OCI-M2 (cell line): ENCODE results near the gene MYO5C.

Source experiments
- DNase-seq: peaks from one replicate; lab custom pipeline; 2025; ENCODE audit not compliant: unreplicated experiment; lab: John Stamatoyannopoulos, UW

MYO5C gene, protein sequence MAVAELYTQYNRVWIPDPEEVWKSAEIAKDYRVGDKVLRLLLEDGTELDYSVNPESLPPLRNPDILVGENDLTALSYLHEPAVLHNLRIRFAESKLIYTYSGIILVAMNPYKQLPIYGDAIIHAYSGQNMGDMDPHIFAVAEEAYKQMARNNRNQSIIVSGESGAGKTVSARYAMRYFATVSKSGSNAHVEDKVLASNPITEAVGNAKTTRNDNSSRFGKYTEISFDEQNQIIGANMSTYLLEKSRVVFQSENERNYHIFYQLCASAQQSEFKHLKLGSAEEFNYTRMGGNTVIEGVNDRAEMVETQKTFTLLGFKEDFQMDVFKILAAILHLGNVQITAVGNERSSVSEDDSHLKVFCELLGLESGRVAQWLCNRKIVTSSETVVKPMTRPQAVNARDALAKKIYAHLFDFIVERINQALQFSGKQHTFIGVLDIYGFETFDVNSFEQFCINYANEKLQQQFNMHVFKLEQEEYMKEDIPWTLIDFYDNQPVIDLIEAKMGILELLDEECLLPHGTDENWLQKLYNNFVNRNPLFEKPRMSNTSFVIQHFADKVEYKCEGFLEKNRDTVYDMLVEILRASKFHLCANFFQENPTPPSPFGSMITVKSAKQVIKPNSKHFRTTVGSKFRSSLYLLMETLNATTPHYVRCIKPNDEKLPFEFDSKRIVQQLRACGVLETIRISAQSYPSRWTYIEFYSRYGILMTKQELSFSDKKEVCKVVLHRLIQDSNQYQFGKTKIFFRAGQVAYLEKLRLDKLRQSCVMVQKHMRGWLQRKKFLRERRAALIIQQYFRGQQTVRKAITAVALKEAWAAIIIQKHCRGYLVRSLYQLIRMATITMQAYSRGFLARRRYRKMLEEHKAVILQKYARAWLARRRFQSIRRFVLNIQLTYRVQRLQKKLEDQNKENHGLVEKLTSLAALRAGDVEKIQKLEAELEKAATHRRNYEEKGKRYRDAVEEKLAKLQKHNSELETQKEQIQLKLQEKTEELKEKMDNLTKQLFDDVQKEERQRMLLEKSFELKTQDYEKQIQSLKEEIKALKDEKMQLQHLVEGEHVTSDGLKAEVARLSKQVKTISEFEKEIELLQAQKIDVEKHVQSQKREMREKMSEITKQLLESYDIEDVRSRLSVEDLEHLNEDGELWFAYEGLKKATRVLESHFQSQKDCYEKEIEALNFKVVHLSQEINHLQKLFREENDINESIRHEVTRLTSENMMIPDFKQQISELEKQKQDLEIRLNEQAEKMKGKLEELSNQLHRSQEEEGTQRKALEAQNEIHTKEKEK (N-terminal part only)

DNA sequence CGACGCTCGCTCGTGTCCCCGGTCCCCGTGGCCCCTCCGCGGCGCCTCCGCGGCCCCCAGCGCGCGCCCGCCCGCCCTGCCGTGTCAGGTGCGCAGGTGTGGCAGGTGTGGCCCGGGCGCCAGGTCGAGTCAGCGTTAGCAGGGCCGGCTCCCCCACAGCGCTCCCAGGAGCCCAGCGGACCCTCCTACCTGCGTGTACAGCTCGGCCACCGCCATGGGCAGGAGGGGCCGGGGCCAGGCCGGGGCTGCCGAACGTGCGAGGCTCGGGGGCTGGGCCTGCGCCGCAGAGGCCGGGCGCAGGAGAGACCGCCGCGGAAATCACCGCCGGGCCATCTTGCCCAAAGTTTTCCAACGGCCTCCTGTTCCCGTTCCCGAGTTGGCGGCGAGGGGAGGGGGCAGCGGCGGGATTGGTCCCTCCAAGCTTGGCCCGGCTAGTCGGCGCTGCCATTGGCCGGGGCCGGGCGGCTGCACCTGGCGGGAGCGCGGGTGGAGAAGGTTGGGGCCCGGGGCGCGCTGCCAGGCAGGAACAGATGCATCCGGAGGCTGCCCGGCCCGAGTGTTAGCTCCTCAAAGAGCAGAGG, at the start of gene MYO5C:
MYO5C (minus strand) TSS at position 384 of the 581 bp plus-strand sequence; CDS start at position 216, 168 bp downstream.
- DNase-seq, result no peak

DNA sequence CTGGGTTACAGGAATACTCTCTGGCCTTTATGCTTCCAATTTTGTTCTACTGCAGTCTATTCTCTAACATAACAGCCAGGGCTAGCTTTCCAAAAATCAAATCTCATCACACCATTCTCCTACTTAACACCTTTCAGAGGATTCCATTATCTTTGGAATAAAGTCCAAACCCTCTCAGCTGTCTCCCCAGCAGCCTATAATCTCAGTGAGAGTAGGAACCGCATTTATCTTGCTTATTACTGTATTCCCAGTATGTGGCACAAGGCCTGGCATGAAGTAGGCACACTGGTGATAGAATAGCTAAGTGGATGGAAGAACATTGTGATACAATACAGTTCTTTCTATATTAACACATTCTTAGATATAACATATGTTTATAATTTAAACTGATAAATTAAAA, 49.0 kb upstream of the MYO5C start:
- DNase-seq, result no peak

DNA sequence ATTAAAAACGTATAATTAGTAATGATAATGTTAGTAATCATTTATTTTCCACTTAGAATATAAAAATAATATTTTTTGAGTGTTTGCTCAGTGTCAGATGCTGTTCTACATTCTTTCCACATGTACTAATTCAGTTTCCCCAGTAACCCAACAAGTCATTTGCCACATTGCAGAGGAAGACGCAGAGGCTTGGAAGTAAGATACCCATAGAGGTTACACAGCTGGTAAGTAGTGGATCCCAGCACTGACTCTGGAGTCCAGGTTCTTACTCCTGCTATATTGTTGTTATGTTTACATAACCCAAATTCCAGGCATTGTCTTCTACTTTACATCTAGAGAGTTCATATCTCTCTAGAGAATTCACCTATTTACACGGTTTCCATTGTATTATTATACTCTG, 48.2 kb upstream of the MYO5C start:
- no peak for DNase-seq

DNA sequence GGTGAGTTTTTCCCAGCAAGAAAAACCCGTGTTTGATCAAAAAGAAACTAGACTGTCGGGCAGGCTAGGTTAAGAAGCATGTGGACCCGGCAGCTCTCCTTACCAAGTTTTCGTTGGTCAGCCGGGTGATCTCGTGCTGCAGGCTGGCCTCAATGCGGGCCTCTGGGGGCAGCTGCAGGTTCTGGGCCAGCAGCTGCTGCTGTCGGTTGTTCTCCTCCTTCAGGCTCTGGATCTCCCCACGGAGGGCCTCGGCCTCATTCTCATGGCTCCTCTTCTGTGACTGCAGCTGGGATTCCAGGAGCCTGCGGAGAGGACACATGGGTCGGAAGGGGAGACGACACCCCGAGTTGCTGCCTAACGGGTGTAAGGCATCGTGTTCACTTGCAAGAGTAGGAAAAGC, 44.5 kb upstream of the MYO5C start:
- DNase-seq, result no peak

DNA sequence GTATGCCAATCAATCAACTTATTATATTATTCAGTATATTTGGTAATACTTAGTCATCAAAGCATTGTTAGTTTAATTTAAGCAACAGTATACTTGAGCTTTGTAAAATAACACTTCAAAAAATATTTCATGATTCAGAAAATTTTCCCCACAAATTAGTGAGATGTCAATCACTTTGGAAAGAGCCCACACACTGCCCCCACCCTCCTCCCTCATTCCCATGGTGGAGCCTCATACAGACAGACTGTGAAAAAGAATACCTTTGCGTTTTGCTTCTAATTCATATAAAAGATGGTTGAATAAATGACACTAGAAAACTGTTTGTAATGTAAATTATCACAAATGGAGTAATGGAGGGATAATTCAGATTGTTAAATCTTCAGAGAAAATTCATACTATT, 43.3 kb upstream of the MYO5C start:
- no peak for DNase-seq

DNA sequence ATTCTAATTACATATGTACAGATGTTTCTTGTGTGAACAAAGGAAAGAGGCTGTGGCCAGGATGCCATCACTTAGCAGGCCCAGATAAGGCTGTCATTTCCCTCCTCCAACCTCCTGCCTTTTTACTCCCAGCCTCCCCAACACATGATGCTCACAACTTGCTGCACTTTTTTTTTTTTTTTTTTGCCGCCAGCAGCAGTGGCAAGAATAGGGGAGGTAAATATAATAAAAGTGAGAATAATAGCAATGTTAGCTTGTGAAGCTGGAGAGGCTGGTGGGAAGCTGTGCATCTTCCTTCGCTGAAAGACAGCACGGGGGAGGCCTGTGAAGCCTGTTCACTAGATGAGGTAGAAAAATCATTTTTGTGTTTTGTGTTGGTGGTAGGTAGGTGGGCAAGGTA, 42.5 kb upstream of the MYO5C start:
- DNase-seq, result no peak

DNA sequence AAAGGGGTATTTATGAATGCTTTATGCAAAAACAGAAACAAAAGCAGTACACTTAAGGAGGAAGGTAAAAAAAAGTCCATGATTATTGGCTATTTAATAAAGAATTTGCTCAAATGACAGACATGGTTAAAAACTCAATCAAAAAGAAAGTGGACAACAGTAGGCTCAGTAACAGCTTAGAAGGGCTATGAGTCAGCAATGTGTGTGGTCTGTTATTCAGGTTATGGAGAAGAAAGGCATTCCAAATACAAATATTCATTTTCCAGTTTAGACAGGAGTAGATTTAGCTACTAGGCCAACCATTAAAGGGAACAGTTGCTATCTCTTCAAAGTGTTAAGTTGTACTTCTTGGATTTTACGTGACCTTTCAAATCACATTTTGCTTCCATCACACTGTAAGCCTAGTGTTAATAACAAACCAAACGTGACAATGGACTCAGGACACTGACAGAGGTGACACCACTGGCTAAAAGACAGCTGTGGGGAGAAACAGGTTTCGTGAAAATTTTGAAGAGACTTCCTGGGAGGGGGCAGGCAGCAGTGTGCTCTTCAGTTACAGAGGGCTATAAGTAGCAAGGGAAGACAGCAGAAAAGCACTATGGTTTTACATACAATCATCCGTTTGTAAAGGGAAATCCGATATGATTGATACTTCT, 41.7 kb upstream of the MYO5C start:
- DNase-seq, result no peak

DNA sequence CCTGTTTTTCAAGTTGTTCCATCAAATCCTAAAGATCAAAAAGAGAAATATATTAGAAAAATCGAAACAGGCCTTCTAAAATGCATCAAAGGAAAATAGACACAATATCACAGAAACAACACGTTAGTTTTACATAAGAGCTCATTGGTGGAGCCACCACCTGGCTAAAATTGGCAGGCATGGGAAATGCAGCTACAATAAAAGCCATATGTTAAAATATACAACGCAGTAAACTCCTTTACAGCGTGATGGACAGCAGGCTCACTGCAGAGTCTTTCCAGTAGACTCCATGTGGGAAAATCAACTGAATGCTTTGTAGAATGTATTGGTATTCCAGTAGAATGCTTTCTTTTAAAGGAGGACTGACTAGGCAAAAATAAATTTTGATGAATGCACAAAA, 40.9 kb upstream of the MYO5C start:
- DNase-seq, result no peak

DNA sequence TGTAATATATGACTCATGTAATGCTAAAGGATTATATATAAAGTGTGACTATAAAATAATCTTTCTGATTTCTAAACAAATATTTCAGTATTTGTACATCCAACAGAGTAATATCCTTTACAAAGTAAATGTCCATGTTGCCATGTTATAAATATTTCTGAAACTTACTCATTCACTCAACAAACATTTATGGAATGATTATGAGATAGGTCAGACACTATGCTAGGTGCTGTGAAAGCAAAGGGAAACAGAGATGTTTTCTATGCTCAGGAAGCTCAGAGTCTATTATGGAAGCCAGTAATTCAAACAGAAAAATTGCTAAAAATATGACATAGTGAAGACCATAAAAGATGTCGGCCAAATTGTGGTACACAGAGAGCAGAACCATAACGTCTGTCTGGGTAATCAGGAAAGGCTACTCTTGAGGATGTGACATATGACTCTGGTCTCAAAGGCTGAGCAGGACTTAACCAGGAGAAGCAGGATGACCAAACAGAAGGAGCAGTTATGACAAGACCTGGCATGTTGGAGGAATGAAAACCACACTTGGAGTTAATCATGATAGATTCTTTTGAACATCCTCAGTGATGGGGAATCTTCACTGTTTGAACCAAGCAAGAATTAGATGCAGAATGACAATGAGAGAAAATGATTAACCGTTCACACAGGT, 39.0 kb upstream of the MYO5C start:
- no peak for DNase-seq

DNA sequence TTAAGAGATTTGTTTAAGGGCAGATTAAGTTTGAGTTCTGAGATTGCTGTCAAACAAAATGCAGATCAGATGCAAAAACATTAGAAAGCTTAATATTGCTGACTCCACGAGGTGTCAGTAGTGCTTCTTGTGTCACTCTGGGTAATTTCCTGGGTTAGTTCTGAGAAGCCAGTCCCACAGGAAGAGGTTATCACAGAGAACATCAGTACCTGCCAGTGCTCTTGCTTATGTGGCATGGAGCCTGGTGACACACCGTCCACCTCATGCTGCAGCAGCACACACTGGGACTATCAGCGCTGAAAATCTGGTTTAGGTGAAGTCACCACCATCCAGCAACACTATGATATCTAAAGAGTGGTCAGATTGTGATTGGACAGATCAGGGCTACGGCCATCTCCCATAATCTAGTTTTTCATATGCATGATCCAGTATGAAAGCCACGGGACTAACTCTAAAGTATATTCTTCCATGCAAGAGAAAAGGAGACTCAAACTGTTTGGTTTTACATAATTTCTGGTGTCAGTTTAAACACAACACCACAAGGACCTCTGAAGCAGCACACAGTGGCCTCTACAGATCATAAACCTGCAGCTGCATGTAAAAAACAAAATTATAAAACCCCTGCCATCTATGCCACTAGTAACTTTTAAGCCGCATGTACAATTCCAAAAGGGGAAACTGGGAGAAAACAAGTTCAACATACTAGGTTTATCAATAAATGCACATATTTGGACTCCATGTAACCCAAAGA, 36.1 kb upstream of the MYO5C start:
- no peak for DNase-seq

DNA sequence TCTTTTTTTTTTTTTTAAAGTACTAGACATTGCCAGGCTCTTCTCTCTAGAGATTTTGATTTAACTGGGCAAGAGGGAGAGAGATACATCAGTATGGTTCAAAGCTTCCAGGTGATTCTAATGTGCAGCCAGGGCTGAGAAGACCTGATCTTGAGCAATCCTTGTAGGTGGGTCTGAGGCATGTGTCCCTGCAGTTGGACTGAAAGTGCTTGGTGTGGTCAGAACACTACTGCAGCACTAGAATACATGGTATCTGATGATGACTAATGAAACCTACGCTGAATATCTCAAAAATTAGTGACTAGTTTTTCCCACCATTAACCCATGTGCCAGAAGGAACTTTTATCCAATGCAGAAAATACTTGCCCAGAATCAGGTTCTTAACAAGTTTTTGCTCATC, 34.4 kb upstream of the MYO5C start:
- no peak for DNase-seq

DNA sequence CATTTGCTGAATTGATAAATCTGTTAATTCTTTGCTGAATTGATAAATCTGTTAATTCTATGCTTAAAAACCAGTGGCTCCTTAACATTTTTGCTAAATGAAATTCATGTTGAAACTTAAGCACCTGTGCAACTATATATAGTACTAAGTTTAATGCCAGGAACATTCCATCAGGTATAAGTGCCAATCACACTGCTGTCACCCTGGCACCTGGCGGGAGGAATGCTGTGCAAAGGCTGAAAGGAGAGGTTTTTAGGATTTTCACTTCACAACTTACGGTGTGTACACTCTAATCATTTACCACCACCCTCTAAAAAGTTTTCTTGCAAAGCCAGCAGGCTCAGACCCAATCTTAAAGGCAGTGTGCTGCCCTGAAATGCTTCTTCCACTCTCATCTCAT, 33.5 kb upstream of the MYO5C start:
- DNase-seq, result no peak

DNA sequence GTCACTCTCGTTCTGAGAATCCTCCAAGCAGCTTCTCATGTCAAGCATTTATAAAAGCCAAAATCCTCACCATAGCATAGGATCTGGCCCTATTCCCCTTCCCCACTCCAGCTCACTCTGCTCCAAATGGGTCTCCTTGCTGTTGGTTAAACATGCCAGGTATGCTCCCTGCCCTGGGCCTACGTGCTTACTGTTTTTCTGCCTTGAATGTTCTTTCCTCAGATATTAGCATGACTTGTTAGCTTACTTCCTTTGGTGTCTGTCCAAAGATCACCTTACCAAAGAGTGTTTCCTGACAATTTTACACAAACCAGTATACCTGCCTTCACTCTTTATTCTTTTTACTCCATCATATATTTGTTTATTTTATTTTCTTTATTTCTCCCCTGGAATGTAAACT, 33.1 kb upstream of the MYO5C start:
- DNase-seq, result no peak

DNA sequence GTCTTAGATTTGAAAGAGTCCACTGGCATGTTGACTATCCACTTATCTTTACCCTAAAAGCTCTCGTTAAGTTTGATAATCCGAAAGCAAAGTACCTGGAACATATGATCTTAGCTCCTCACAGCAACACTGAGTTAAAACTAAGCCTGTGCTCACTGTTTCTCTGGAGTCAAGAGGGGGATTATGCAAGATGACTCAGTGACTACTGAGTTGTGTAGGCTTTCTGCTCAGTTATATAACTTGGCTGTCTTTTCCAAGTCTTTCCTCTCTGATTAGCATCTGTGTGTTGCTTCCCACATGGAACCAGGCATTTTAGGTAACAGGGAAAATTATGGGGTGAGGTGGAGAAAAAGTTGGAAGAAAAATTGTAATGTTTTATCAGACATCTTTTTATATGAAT, 31.2 kb upstream of the MYO5C start:
- DNase-seq, result no peak

DNA sequence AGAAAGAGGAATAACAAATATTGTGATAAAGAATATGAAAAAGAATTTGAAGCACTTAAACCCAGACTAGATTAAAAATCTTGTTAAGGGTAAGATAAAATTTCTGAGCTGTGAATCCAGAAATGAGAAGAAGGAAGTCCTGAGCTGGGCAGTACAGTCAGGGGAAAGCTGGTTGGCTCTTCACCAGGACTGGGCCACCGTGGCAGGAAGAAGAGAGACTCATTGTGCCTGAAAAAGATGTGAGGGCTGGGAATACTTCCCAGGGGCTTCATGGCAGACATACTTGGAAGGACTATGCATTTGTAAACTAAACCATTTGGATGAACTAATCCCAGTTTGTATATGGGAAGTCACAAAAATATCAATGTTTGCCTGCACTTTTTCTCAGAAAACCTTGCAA, 28.5 kb upstream of the MYO5C start:
- DNase-seq, result no peak

DNA sequence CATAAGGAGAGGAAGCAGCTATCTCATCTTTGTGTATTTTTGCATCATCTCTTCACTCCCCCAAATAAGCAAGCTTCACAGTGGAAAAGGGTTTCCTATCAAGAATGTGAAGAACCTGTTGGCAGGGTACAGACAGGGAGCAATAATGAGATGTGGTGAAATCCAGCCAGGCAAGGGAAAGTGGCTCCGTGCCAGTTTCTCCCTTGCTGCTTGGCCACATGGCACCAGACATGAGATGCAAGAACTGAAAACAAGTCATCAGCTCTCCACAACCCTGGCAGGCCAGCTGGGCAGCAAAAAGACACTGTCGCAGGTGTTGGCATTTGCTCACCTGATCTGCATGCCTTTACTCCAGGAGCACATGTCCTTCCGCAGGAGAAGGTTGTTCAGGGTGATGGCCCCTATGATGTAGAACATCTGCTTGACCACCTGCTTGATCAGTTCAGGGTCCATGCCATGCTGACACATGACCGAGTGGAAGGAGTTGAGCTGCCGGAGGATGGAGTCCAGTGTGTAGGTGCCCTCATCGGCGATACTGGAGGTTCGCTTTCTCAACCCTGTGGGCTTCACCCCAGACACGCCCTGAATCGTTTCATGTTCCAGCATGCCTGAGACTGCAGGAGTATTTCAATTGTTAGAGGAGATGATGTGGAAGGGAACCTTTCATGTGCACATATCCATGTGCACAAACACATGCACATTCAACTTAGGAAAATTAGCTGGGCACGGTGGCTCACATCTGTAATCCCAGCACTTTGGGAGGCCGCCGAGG, 23.3 kb upstream of the MYO5C start:
- no peak for DNase-seq

DNA sequence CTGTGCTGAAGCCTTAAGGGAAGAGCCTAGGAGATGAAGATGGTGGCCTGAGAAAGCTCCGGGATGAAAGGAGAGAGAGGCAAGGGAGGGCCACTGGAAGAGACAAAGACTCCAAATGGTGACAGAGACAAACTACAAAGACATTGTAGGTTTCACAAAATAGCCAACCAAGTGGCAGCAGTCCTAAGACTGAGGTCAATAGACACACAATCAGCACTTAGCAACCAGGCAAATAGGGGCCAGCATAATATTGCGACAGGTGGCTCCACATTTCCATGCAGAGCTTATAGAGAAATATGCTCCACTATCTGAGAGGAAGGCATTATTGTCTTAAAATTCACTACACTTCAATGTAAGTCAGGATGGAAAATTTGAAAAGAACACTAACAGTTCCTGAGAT, 22.1 kb upstream of the MYO5C start:
- no peak for DNase-seq

DNA sequence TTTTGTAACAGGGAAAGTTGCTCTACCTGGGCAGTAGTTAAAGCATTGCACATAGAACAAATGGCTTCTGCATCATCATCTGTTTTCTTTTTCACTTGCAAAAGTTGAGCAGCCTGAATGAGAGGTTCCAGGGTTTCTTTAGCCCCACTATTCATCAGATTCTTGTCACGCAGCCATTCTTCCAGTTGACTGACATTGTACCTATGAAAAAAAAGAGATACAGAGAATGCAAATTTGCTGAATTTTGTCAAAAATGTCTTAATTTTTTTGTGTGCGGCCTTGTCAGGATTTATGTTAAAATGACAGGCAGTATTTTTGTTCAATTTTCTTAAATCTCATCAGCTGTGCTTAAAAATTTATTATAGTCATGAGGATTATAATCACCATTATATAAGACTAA, 21.4 kb upstream of the MYO5C start:
- DNase-seq, result no peak

DNA sequence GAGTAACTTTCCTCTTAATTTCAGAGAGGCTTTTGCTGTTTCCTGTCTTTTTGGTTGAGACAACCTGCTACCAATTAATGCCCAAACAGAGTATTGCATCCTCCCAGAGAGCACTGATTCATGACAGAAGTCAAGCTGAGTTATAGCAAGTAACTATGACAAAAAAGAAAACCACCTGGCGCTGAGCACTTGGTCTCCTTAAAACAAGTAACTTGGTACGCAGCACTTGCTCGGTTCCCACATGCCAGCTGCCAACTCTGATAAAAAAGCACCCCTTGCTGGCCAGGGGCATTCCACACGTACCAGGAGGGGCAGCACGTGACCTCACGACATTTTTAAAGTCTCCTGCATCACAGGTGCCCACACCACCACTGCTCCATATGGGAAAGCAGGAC, 13.5 kb upstream of the MYO5C start:
- no peak for DNase-seq
